Ovary (tissue), 3 donors: ENCODE measurements around the gene CFAP92.

Experiments
- EP300 ChIP-seq: sonication (generic); formaldehyde crosslinking; IDR thresholded peaks from one replicate; pipeline ENCODE4 v1.6.1; 2017; ENCODE audit warnings: antibody characterized with exemption
- POLR2A ChIP-seq: fragments of 450-650 bp; IDR thresholded peaks from one replicate; pipeline ENCODE4 v1.6.1; 2017; ENCODE audit warnings: antibody characterized with exemption, mild to moderate bottlenecking, moderate library complexity
- TF ChIP-seq, protein P1 (sequence below), 3 donors: fragments of 450-650 bp in 2 of 3; fragments of 200-600 bp in 1 of 3; IDR thresholded peaks; one replicate each; pipeline versions ENCODE4 v1.5.1 to v1.8.0; 2016 to 2022; ENCODE audit warnings: antibody characterized with exemption in 3 of 3, mild to moderate bottlenecking in 1 of 3
- donor health status: DM: no; HTN: no; CAD: no.

- TF ChIP-seq, protein P1, sequence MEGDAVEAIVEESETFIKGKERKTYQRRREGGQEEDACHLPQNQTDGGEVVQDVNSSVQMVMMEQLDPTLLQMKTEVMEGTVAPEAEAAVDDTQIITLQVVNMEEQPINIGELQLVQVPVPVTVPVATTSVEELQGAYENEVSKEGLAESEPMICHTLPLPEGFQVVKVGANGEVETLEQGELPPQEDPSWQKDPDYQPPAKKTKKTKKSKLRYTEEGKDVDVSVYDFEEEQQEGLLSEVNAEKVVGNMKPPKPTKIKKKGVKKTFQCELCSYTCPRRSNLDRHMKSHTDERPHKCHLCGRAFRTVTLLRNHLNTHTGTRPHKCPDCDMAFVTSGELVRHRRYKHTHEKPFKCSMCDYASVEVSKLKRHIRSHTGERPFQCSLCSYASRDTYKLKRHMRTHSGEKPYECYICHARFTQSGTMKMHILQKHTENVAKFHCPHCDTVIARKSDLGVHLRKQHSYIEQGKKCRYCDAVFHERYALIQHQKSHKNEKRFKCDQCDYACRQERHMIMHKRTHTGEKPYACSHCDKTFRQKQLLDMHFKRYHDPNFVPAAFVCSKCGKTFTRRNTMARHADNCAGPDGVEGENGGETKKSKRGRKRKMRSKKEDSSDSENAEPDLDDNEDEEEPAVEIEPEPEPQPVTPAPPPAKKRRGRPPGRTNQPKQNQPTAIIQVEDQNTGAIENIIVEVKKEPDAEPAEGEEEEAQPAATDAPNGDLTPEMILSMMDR (IDR thresholded peaks at IDR 0.05), result no peak
- TF ChIP-seq POLR2A (no peak), EP300 (no peak)
Observed at GRCh38 chr3:128993461-128994172, at the start of gene CFAP92.
